Lung (tissue), 12 donors: ENCODE measurements around the gene LAYN. TPM values are rescaled to one million over a fixed set of nuclear protein-coding genes. Genes with fewer than 3 reads are reported as not detected.

ENCODE experiments used
- ATAC-seq: fragments of 200-7000 bp; cut with Tn5 transposase; one replicate; pipeline ENCODE4 v1.9.1; 2020; ENCODE audit warnings: moderate number of reproducible peaks; ENCODE audit not compliant: insufficient read depth, low FRiP score
- DNase-seq, 3 donors: peaks; one replicate each; pipeline ENCODE4 v3.0.0-alpha.2; 2013 to 2017
- H3K27ac ChIP-seq, 2 donors: one replicate each; pipeline ENCODE4 v1.5.1; 2013; ENCODE audit warnings: mild to moderate bottlenecking in 2 of 2, moderate library complexity in 2 of 2, control low read depth in 1 of 2, inconsistent platforms in 1 of 2, low read depth in 1 of 2, low read length in 1 of 2
- H3K27me3 ChIP-seq, 3 donors: one replicate each; pipeline ENCODE4 v1.5.1; 2013; ENCODE audit warnings: low read length in 2 of 3; ENCODE audit not compliant: control insufficient read depth in 3 of 3, insufficient read depth in 3 of 3
- H3K36me3 ChIP-seq, 4 donors: one replicate each; pipeline ENCODE4 v1.5.1; 2013; ENCODE audit warnings: low read length in 4 of 4, mild to moderate bottlenecking in 1 of 4, moderate library complexity in 1 of 4; ENCODE audit not compliant: control insufficient read depth in 4 of 4, insufficient read depth in 4 of 4
- H3K4me1 ChIP-seq, 5 donors: one replicate each; pipeline ENCODE4 v1.5.1; 2013; ENCODE audit warnings: low read length in 5 of 5, mild to moderate bottlenecking in 2 of 5, moderate library complexity in 1 of 5; ENCODE audit not compliant: control insufficient read depth in 5 of 5, insufficient read depth in 5 of 5
- H3K4me3 ChIP-seq: one replicate; pipeline ENCODE4 v1.5.1; 2013; ENCODE audit warnings: mild to moderate bottlenecking, control low read depth, moderate library complexity
- H3K9ac ChIP-seq, 2 donors: one replicate each; pipeline ENCODE4 v1.5.1; 2013; ENCODE audit warnings: low read length in 2 of 2, control low read depth in 1 of 2; ENCODE audit not compliant: insufficient read depth in 1 of 2
- H3K9me3 ChIP-seq, 4 donors: one replicate each; pipeline ENCODE4 v1.5.1; 2013; ENCODE audit warnings: low read length in 3 of 4, mild to moderate bottlenecking in 1 of 4, moderate library complexity in 1 of 4; ENCODE audit not compliant: control insufficient read depth in 4 of 4, insufficient read depth in 3 of 4
- WGBS, 2 donors: extraction: QIAGEN DNeasy Blood & Tissue Kit; methylation state at CpG; one replicate each; pipeline ENCODE4 v1.1.7; 2013; 5-methylcytosine and 5-hydroxymethylcytosine counted together
- polyA plus RNA-seq, 2 donors: library from polyadenylated mRNA; stranded (reverse); fragments of 200-250 nt; gene quantifications; one replicate each; pipeline ENCODE4 v1.2.1, GENCODE V29; 2013
- total RNA-seq, 2 donors: library from RNA; depleted of rRNA in 1 of 2; stranded (reverse); fragments of >200 nt in 1 of 2; gene quantifications; one replicate each; pipeline ENCODE4 v1.2.1, GENCODE V29; 2014 to 2021
- TF ChIP-seq, protein P1 (sequence below): IDR thresholded peaks from 2 replicates; pipeline ENCODE4 v1.5.1; 2012; ENCODE audit warnings: mild to moderate bottlenecking; ENCODE audit errors: control extremely low read depth, extremely low read depth
- donor health status: control.
- donor health status: control.
- donor health status: Bipolar disorder and iron deficiency.
- donor health status: healthy.
- donor health status: DM: yes; HTN: yes; CAD: no.

Gene LAYN
- total and polyA plus RNA-seq, 4 donors, result 6.5 to 13.4 (median 11.3) TPM

DNA sequence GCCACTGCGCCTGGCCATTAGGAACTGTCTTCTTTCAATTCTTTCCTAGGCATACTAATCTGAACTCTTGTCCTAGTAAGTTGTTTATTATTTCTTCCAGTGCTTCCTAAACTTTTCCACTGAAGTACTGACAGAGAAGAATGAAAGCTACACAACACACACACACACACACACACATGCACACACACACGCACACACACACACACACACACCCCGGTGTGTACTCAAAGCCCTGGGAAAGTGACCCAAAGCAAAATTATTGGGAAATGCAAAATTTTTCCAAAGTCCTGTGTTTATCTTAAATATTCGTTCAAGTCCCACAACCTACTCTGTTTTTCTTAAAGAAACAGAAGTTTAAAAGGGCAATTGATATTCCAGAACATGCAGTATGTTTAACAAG, 42.4 kb downstream of the LAYN start:
- DNase-seq (peak in 1 of 3 donors; percentile 15), ATAC-seq (no peak)
- TF ChIP-seq, protein P1, sequence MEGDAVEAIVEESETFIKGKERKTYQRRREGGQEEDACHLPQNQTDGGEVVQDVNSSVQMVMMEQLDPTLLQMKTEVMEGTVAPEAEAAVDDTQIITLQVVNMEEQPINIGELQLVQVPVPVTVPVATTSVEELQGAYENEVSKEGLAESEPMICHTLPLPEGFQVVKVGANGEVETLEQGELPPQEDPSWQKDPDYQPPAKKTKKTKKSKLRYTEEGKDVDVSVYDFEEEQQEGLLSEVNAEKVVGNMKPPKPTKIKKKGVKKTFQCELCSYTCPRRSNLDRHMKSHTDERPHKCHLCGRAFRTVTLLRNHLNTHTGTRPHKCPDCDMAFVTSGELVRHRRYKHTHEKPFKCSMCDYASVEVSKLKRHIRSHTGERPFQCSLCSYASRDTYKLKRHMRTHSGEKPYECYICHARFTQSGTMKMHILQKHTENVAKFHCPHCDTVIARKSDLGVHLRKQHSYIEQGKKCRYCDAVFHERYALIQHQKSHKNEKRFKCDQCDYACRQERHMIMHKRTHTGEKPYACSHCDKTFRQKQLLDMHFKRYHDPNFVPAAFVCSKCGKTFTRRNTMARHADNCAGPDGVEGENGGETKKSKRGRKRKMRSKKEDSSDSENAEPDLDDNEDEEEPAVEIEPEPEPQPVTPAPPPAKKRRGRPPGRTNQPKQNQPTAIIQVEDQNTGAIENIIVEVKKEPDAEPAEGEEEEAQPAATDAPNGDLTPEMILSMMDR, result no peak
- Histone ChIP-seq H3K27me3 (no peaks in the 10 kb centered on the region), H3K27ac (no peak overlapping the region), H3K4me3 (no peak overlapping the region), H3K4me1 (peaks cover 0 to 1% (median 0%) of the 10 kb centered on the region in 5 donors), H3K9ac (no peak overlapping the region), H3K36me3 (no peaks in the 10 kb centered on the region), H3K9me3 (no peaks in the 10 kb centered on the region)
- WGBS, 2 donors, result 55 to 70% methylated on average over 4 of the region's 4 CpGs

DNA sequence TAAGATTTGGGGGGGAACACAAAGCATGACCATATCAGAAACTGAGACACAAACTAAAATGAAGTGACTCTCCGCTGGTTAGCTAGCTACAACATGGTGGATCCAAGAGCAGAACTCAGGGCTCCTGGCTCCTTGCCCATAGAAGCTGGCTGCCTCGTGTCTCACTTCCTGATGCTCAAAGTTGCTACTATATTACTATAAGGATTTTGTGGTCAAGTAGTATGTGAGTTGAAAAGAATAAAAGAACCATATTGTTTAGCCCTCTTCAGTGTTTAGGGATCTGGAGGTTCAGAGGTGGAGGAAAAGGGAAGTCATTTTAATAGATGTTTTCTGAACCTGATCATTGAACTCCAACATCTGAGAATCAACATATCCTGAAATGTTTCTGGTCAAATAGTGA, 44.9 kb downstream of the LAYN start:
- Histone ChIP-seq H3K4me3 (no peak overlapping the region), H3K27ac (no peak overlapping the region), H3K36me3 (peaks cover 0 to 1% (median 0%) of the 10 kb centered on the region in 4 donors), H3K9ac (no peak overlapping the region), H3K27me3 (no peaks in the 10 kb centered on the region), H3K4me1 (peaks cover 0 to 1% (median 0%) of the 10 kb centered on the region in 5 donors), H3K9me3 (no peaks in the 10 kb centered on the region)
- DNase-seq (peak in 1 of 3 donors; percentile 49), ATAC-seq (no peak)
- WGBS, 2 donors, result 32 to 42% methylated on average over 2 of the region's 2 CpGs
- TF ChIP-seq, protein P1, result no peak

DNA sequence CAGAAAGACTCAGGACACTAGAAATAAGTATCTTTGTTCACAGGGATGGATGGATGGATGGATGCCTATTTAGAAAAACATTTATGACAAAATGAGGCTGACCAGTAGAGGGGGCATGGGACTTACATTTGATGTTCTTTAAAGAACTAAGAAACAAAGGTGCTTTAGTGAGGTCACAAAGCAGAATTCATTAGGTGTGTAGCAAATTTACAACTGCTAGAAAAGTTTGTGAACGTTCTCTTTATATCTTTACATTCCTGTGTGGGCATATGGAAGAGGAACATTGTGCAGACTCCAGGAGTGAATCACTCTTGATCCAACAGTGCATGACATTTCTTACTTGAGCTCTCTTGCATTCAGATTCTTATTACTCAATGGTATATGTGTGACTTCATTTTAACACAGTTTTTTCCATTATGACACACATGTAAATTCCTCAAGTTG, 45.9 kb downstream of the LAYN start:
- no peaks in the 10 kb centered on the region for H3K27me3 ChIP-seq
- no peaks in the 10 kb centered on the region for H3K9me3 ChIP-seq
- 22 to 44% methylated on average over 1 of the region's 1 CpG for WGBS, 2 donors
- ATAC-seq (peak; percentile 62), DNase-seq (peak in 2 of 3 donors; percentile 59 to 72)
- no peak overlapping the region for H3K4me3 ChIP-seq
- TF ChIP-seq, protein P1, result peak; percentile 31
- no peak overlapping the region for H3K9ac ChIP-seq
- no peak overlapping the region for H3K27ac ChIP-seq
- H3K4me1 ChIP-seq, result peaks cover 0 to 1% (median 0%) of the 10 kb centered on the region in 5 donors
- peaks cover 0 to 1% (median 0%) of the 10 kb centered on the region in 4 donors for H3K36me3 ChIP-seq

DNA sequence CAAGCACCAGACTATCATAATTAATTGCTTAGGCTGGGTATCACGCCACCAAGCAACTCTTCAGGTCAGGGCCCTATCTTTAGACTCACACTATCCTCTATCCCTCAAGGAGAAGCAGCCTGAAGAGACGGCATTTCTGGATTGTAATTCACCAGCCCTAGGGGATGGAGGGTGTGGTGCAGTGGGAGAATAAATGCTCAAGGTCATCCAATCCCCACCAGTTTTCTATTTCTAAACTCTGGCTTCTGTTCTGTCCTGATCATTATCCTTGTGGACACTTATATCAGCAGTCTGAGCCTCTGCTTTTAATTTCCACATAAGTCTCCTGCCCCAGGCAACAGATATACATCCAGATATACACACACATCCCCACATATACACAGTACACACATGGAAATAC, 48.6 kb downstream of the LAYN start:
- H3K27me3 ChIP-seq, result no peaks in the 10 kb centered on the region
- no peak overlapping the region for H3K4me3 ChIP-seq
- H3K27ac ChIP-seq, result no peak overlapping the region
- H3K4me1 ChIP-seq, result no peaks in the 10 kb centered on the region
- ATAC-seq (no peak), DNase-seq (no peak)
- TF ChIP-seq, protein P1, result no peak
- H3K36me3 ChIP-seq, result peaks cover 0 to 1% (median 0%) of the 10 kb centered on the region in 4 donors
- 92 to 97% methylated on average over 2 of the region's 2 CpGs for WGBS, 2 donors
- H3K9ac ChIP-seq, result no peak overlapping the region
- H3K9me3 ChIP-seq, result no peaks in the 10 kb centered on the region
